SU-DHL-6 (cell line): ENCODE data around the gene SELENON.

Source experiments
- H2AFZ ChIP-seq: fragments of 200-600 bp; sonication (generic); 2 replicates; pipeline ENCODE4 v1.6.1; 2014; ENCODE audit warnings: low read depth, mild to moderate bottlenecking, moderate library complexity, mixed read lengths, antibody characterized with exemption, low read length; ENCODE audit not compliant: severe bottlenecking
- H3F3A ChIP-seq: fragments of 200-600 bp; shearing (Covaris generic); 2 replicates; pipeline ENCODE4 v1.6.0; 2016; ENCODE audit warnings: antibody characterized with exemption, mild to moderate bottlenecking; ENCODE audit not compliant: insufficient read depth
- H3K27ac ChIP-seq: fragments of 200-600 bp; sonication (generic); 2 replicates; pipeline ENCODE4 v1.5.1; 2016; ENCODE audit warnings: low read depth, mild to moderate bottlenecking, low read length, moderate library complexity, mixed read lengths
- H3K27me3 ChIP-seq: fragments of 200-600 bp; sonication (generic), shearing (Covaris generic); 2 replicates; pipeline ENCODE4 v1.6.0; 2014; ENCODE audit warnings: mild to moderate bottlenecking, low read length
- H3K36me3 ChIP-seq: fragments of 200-600 bp; sonication (generic); 2 replicates; pipeline ENCODE4 v1.6.1; 2014; ENCODE audit warnings: mild to moderate bottlenecking, low read length, mixed read lengths
- H3K4me2 ChIP-seq: fragments of 300-600, 200-600 bp; shearing (Covaris generic), sonication (generic); 2 replicates; pipeline ENCODE4 v1.6.0; 2014; ENCODE audit warnings: low read length, low read depth, mild to moderate bottlenecking; ENCODE audit not compliant: poor library complexity, severe bottlenecking
- H3K4me3 ChIP-seq: fragments of 200-600 bp; sonication (generic); 2 replicates; pipeline ENCODE4 v1.5.1; 2014; ENCODE audit warnings: antibody characterized with exemption, low read length, mild to moderate bottlenecking, mixed read lengths; ENCODE audit not compliant: insufficient read depth, poor library complexity, severe bottlenecking
- H3K79me2 ChIP-seq: fragments of 200-600 bp; sonication (generic); 2 replicates; pipeline ENCODE4 v1.6.1; 2014; ENCODE audit warnings: mild to moderate bottlenecking, low read length, moderate library complexity; ENCODE audit not compliant: insufficient read depth
- H3K9ac ChIP-seq: fragments of 200-600 bp; sonication (generic); 2 replicates; pipeline ENCODE4 v1.7.0; 2014; ENCODE audit warnings: mild to moderate bottlenecking, low read length
- H3K9me2 ChIP-seq: fragments of 200-600 bp; sonication (generic); replicated peaks from 2 replicates; pipeline ENCODE4 v1.6.1; 2014; ENCODE audit warnings: low read length; ENCODE audit not compliant: insufficient read depth
- H3K9me3 ChIP-seq: fragments of 200-600 bp; sonication (generic); 2 replicates; pipeline ENCODE4 v1.6.1; 2014; ENCODE audit warnings: low read length, mixed read lengths; ENCODE audit not compliant: insufficient read depth
- H4K20me1 ChIP-seq: fragments of 200-600 bp; sonication (generic); 2 replicates; pipeline ENCODE4 v1.6.1; 2014; ENCODE audit warnings: low read depth, mild to moderate bottlenecking, antibody characterized with exemption, low read length, moderate library complexity, mixed read lengths
- CTCF ChIP-seq: fragments of 200-600 bp; sonication (generic); IDR thresholded peaks from one replicate; pipeline ENCODE4 v1.5.1; 2017; ENCODE audit warnings: antibody characterized with exemption, mild to moderate bottlenecking, low read length, moderate library complexity; ENCODE audit not compliant: insufficient read depth, poor library complexity, severe bottlenecking
- EZH2phosphoT487 ChIP-seq: fragments of 200-600 bp; sonication (generic), shearing (Covaris generic); conservative IDR thresholded peaks from 2 replicates; pipeline ENCODE4 v1.6.1; 2018; ENCODE audit warnings: mild to moderate bottlenecking, antibody characterized with exemption, low read length, moderate library complexity, mixed read lengths

The SELENON gene

DNA sequence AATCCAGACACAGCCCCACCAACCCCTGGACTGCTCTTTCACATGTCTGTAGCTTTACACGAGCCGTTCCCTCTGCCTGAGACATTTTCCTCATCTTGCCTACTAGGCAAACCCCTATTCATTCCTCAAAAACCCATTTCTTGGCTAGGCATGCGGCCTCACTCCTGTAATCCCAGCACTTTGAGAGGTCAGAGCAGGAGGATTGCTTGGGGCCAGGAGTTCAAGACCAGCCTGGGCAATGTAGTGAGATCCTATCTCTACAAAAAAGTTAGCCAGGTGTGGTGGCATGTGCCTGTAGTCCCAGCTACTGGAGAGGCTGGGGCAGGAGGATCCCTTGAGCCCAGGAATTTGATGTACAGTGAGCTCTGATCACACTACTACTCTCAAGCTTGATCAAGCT, 64.4 kb downstream of the SELENON start:
- TF ChIP-seq EZH2phosphoT487 (no peak), CTCF (no peak)
- Histone ChIP-seq H3K4me2 (no peak overlapping the region), H3K9ac (no peak overlapping the region), H4K20me1 (no peaks in the 10 kb centered on the region), H3K79me2 (no peaks in the 10 kb centered on the region), H3K9me3 (no peaks in the 10 kb centered on the region), H3F3A (no peaks in the 10 kb centered on the region), H3K27me3 (no peaks in the 10 kb centered on the region), H3K9me2 (no peaks in the 10 kb centered on the region), H3K4me3 (no peak overlapping the region), H3K27ac (no peak overlapping the region), H2AFZ (no peak overlapping the region), H3K36me3 (no peaks in the 10 kb centered on the region)

GRCh38 chr1:25866288-25866687, 66.3 kb downstream of the SELENON start:
- Histone ChIP-seq H3F3A (no peaks in the 10 kb centered on the region), H2AFZ (no peak overlapping the region), H3K9me2 (no peaks in the 10 kb centered on the region), H3K4me2 (no peak overlapping the region), H3K9ac (no peak overlapping the region), H3K36me3 (no peaks in the 10 kb centered on the region), H3K79me2 (no peaks in the 10 kb centered on the region), H3K4me3 (no peak overlapping the region), H3K27ac (no peak overlapping the region), H3K27me3 (no peaks in the 10 kb centered on the region), H4K20me1 (no peaks in the 10 kb centered on the region), H3K9me3 (no peaks in the 10 kb centered on the region)
- TF ChIP-seq CTCF (no peak), EZH2phosphoT487 (no peak)

DNA sequence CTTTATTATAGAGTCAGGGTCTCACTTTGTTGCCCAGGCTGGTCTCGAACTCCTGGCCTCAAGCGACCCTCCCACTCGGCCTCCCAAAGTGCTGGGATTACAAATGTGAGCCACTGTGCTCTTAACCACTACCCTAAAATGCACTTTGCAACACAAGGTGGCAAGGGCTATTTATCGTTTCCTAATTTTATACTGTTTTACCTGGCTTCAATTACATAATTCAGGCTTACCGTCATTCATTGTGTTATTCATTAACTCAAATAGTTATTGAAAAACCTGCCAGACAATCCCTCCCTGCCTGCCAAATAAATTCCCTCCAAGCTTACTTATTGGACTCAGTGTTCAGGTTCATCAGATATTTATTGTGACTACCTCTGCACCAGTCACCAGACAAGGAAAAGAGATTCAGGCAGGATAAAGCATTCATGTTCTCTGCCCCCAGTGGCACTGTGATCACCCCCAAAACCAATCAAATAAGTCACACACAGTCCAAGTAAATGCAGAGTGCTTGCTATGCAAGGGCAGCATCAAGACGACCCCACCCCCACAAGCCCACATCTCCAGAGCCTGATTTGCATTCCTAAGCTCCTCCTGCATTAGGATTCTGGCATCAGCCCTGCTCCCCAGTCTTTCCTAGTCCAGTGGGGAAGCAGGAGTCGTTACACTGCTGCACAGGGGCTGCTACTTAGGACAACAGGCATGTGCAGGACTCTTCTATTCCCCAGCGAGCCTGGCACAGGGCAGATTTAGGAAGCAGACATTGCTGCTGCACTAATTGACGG, 67.4 kb downstream of the SELENON start:
- TF ChIP-seq EZH2phosphoT487 (no peak), CTCF (no peak)
- H3K9ac ChIP-seq: no peak overlapping the region
- no peak overlapping the region for H2AFZ ChIP-seq
- no peaks in the 10 kb centered on the region for H3K79me2 ChIP-seq
- H4K20me1 ChIP-seq: no peaks in the 10 kb centered on the region
- H3K4me3 ChIP-seq: no peak overlapping the region
- H3F3A ChIP-seq: no peaks in the 10 kb centered on the region
- H3K9me3 ChIP-seq: no peaks in the 10 kb centered on the region
- no peaks in the 10 kb centered on the region for H3K9me2 ChIP-seq
- no peaks in the 10 kb centered on the region for H3K36me3 ChIP-seq
- H3K27ac ChIP-seq: no peak overlapping the region
- no peaks in the 10 kb centered on the region for H3K27me3 ChIP-seq
- no peak overlapping the region for H3K4me2 ChIP-seq
